A549 (cell line): ENCODE results near the gene CD109.

Experiments used
- CBX2 ChIP-seq: fragments of 200-600 bp; sonication (generic); IDR thresholded peaks from 2 replicates; pipeline ENCODE4 v1.6.1; 2016; ENCODE audit warnings: low read depth, mild to moderate bottlenecking, borderline replicate concordance
- CTCF ChIP-seq: fragments of >200 bp; sonication (Bioruptor Twin); formaldehyde crosslinking; IDR thresholded peaks from 3 replicates; pipeline ENCODE4 v1.5.1; 2016
- ESRRA ChIP-seq: fragments of 150-350 bp; IDR thresholded peaks from 2 replicates; pipeline ENCODE4 v1.6.1; 2014; ENCODE audit warnings: mild to moderate bottlenecking, low read length, borderline replicate concordance
- JUNB ChIP-seq: fragments of >200 bp; sonication (Bioruptor Twin); formaldehyde crosslinking; IDR thresholded peaks from 2 replicates; pipeline ENCODE4 v1.6.1; 2016
- NFE2L2 ChIP-seq: fragments of 150-350 bp; conservative IDR thresholded peaks from 2 replicates; pipeline ENCODE4 v1.6.1; 2014; ENCODE audit warnings: low read length
- PBX3 ChIP-seq: IDR thresholded peaks from 2 replicates; pipeline ENCODE4 v1.6.1; 2012
- POLR2A ChIP-seq: IDR thresholded peaks from 2 replicates; pipeline ENCODE4 v1.6.1; 2012; ENCODE audit warnings: mild to moderate bottlenecking, low read length
- RARB ChIP-seq: fragments of 250-450 bp; sonication (Bioruptor Pico); IDR thresholded peaks from 2 replicates; pipeline ENCODE4 v1.8.0; 2021; ENCODE audit warnings: mild to moderate bottlenecking, moderate library complexity
- REST ChIP-seq: fragments of 200-600 bp; sonication (generic); IDR thresholded peaks from 2 replicates; pipeline ENCODE4 v1.6.1; 2016; ENCODE audit warnings: antibody characterized with exemption, mild to moderate bottlenecking, moderate library complexity
- SMC3 ChIP-seq: fragments of >200 bp; sonication (Bioruptor Twin); formaldehyde crosslinking; IDR thresholded peaks from 3 replicates; pipeline ENCODE4 v1.6.1; 2018; ENCODE audit warnings: inconsistent platforms
- TF ChIP-seq, protein P1 (sequence below): IDR thresholded peaks from 2 replicates; pipeline ENCODE4 v1.6.1; 2012; ENCODE audit warnings: low read depth, borderline replicate concordance
- TF ChIP-seq, protein P2 (sequence below): fragments of 250-450 bp; sonication (Bioruptor Pico); IDR thresholded peaks from 2 replicates; pipeline ENCODE4 v1.5.0; 2021; ENCODE audit warnings: mild to moderate bottlenecking, moderate library complexity, borderline replicate concordance

GRCh38 chr6:73664701-73665100, 31.3 kb upstream of the CD109 start:
- TF ChIP-seq REST (no peak), CTCF (no peak), JUNB (no peak), POLR2A (no peak), ESRRA (no peak), CBX2 (no peak), RARB (CRISPR knock-in tag) (no peak), PBX3 (no peak), SMC3 (no peak), NFE2L2 (no peak)
- TF ChIP-seq, protein P1, sequence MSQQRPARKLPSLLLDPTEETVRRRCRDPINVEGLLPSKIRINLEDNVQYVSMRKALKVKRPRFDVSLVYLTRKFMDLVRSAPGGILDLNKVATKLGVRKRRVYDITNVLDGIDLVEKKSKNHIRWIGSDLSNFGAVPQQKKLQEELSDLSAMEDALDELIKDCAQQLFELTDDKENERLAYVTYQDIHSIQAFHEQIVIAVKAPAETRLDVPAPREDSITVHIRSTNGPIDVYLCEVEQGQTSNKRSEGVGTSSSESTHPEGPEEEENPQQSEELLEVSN: no peak
- TF ChIP-seq, protein P2, sequence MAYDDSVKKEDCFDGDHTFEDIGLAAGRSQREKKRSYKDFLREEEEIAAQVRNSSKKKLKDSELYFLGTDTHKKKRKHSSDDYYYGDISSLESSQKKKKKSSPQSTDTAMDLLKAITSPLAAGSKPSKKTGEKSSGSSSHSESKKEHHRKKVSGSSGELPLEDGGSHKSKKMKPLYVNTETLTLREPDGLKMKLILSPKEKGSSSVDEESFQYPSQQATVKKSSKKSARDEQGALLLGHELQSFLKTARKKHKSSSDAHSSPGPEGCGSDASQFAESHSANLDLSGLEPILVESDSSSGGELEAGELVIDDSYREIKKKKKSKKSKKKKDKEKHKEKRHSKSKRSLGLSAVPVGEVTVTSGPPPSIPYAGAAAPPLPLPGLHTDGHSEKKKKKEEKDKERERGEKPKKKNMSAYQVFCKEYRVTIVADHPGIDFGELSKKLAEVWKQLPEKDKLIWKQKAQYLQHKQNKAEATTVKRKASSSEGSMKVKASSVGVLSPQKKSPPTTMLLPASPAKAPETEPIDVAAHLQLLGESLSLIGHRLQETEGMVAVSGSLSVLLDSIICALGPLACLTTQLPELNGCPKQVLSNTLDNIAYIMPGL (CRISPR knock-in tag): no peak
